WTC11 (cell line): Measurements from ENCODE around the gene WNT3. TPM values are rescaled to one million over a fixed set of nuclear protein-coding genes. Genes with fewer than 3 reads are reported as not detected.

Source experiments
- ATAC-seq: fragments of 200-7000 bp; cut with Tn5 transposase; 2 replicates; pipeline ENCODE4 v1.10.0; 2021; ENCODE audit warnings: mild to moderate bottlenecking, moderate library complexity
- CTCF ChIA-PET: fragments of 300-600 bp; sonication (Branson Sonifier 250); formaldehyde crosslinking; loops from one replicate; lab custom pipeline; 2021; ENCODE audit warnings: antibody characterized with exemption; lab: Charles Lee
- POLR2A ChIA-PET: fragments of 350-600 bp; sonication (Branson Sonifier 250); formaldehyde crosslinking; loops from one replicate; lab custom pipeline; 2021; ENCODE audit warnings: antibody characterized with exemption; lab: Charles Lee
- DNase-seq: peaks from one replicate; pipeline ENCODE4 v3.0.0; 2021; ENCODE audit warnings: low spot score
- H3K27ac Mint-ChIP-seq: 2 replicates; pipeline ENCODE4 v1.8.0; 2021; ENCODE audit warnings: mixed read lengths
- H3K27me3 Mint-ChIP-seq: 2 replicates; pipeline ENCODE4 v1.8.0; 2021; ENCODE audit warnings: low read depth, mild to moderate bottlenecking, moderate library complexity, mixed read lengths
- H3K36me3 Mint-ChIP-seq: 2 replicates; pipeline ENCODE4 v1.8.0; 2021; ENCODE audit warnings: mixed read lengths
- H3K4me1 Mint-ChIP-seq: 2 replicates; pipeline ENCODE4 v1.8.0; 2022; ENCODE audit warnings: mixed read lengths
- H3K4me3 Mint-ChIP-seq: 2 replicates; pipeline ENCODE4 v1.8.0; 2021; ENCODE audit warnings: mild to moderate bottlenecking, moderate library complexity, mixed read lengths
- H3K9me3 Mint-ChIP-seq: 2 replicates; pipeline ENCODE4 v1.8.0; 2021; ENCODE audit warnings: mixed read lengths
- AFF4 ChIP-seq: sonication (generic); formaldehyde crosslinking; IDR thresholded peaks from 2 replicates; pipeline ENCODE4 v1.8.1; 2023; ENCODE audit warnings: mild to moderate bottlenecking, missing genetic modification reagents, borderline replicate concordance
- AR ChIP-seq: fragments of 250-450 bp; sonication (Bioruptor Pico); IDR thresholded peaks from 2 replicates; pipeline ENCODE4 v1.9.0; 2021; ENCODE audit warnings: mild to moderate bottlenecking
- ATF1 ChIP-seq: sonication (generic); formaldehyde crosslinking; IDR thresholded peaks from 2 replicates; pipeline ENCODE4 v1.8.1; 2023; ENCODE audit warnings: mild to moderate bottlenecking, moderate library complexity, missing genetic modification reagents
- CDX4 ChIP-seq: fragments of 250-450 bp; sonication (Bioruptor Pico); IDR thresholded peaks from 2 replicates; pipeline ENCODE4 v1.9.0; 2021; ENCODE audit warnings: moderate library complexity, mild to moderate bottlenecking, inconsistent platforms, borderline replicate concordance
- CREM ChIP-seq: sonication (generic); formaldehyde crosslinking; IDR thresholded peaks from 2 replicates; pipeline ENCODE4 v1.8.1; 2022; ENCODE audit warnings: mild to moderate bottlenecking, missing genetic modification reagents, moderate library complexity
- E2F5 ChIP-seq: sonication (generic); formaldehyde crosslinking; IDR thresholded peaks from 2 replicates; pipeline ENCODE4 v1.8.1; 2022; ENCODE audit warnings: mild to moderate bottlenecking, moderate library complexity, missing genetic modification reagents
- GRHL2 ChIP-seq: fragments of 250-450 bp; sonication (Bioruptor Pico); IDR thresholded peaks from 2 replicates; pipeline ENCODE4 v1.8.0; 2022; ENCODE audit warnings: mild to moderate bottlenecking, moderate library complexity; ENCODE audit not compliant: insufficient replicate concordance, severe bottlenecking
- GTF2I ChIP-seq: fragments of 250-450 bp; sonication (Bioruptor Pico); conservative IDR thresholded peaks from 2 replicates; pipeline ENCODE4 v1.4.0; 2021; ENCODE audit warnings: mild to moderate bottlenecking
- HMGA2 ChIP-seq: fragments of 250-450 bp; sonication (Bioruptor Pico); IDR thresholded peaks from 2 replicates; pipeline ENCODE4 v1.4.0; 2021; ENCODE audit warnings: mild to moderate bottlenecking, moderate library complexity
- HMGXB4 ChIP-seq: sonication (generic); formaldehyde crosslinking; IDR thresholded peaks from 2 replicates; pipeline ENCODE4 v1.8.1; 2023; ENCODE audit warnings: mild to moderate bottlenecking, moderate library complexity, missing genetic modification reagents
- IRF2 ChIP-seq: sonication (generic); formaldehyde crosslinking; IDR thresholded peaks from 2 replicates; pipeline ENCODE4 v1.8.0; 2022; ENCODE audit warnings: low read depth, missing genetic modification reagents, borderline replicate concordance
- MAX ChIP-seq: sonication (generic); formaldehyde crosslinking; IDR thresholded peaks from 2 replicates; pipeline ENCODE4 v1.8.0; 2022; ENCODE audit warnings: mild to moderate bottlenecking, missing genetic modification reagents
- OVOL2 ChIP-seq: fragments of 250-450 bp; sonication (Bioruptor Pico); IDR thresholded peaks from 2 replicates; pipeline ENCODE4 v1.9.0; 2021; ENCODE audit warnings: mild to moderate bottlenecking, borderline replicate concordance
- PRRX2 ChIP-seq: fragments of 250-450 bp; sonication (Bioruptor Pico); IDR thresholded peaks from 2 replicates; pipeline ENCODE4 v1.8.0; 2021; ENCODE audit warnings: mild to moderate bottlenecking
- SMAD4 ChIP-seq: sonication (generic); formaldehyde crosslinking; IDR thresholded peaks from 2 replicates; pipeline ENCODE4 v1.8.0; 2022; ENCODE audit warnings: mild to moderate bottlenecking, missing genetic modification reagents
- STAT6 ChIP-seq: sonication (generic); formaldehyde crosslinking; conservative IDR thresholded peaks from 2 replicates; pipeline ENCODE4 v1.8.1; 2023; ENCODE audit warnings: mild to moderate bottlenecking, low read depth, missing genetic modification reagents, moderate library complexity
- TCF7 ChIP-seq: sonication (generic); formaldehyde crosslinking; IDR thresholded peaks from 2 replicates; pipeline ENCODE4 v1.8.0; 2022; ENCODE audit warnings: mild to moderate bottlenecking, low read depth, missing genetic modification reagents, moderate library complexity
- TEAD4 ChIP-seq: sonication (generic); formaldehyde crosslinking; IDR thresholded peaks from 2 replicates; pipeline ENCODE4 v1.8.0; 2022; ENCODE audit warnings: mild to moderate bottlenecking, missing genetic modification reagents
- ZBTB43 ChIP-seq: sonication (generic); formaldehyde crosslinking; IDR thresholded peaks from 2 replicates; pipeline ENCODE4 v1.8.1; 2023; ENCODE audit warnings: mild to moderate bottlenecking, missing genetic modification reagents
- ZNF121 ChIP-seq: sonication (generic); formaldehyde crosslinking; IDR thresholded peaks from 2 replicates; pipeline ENCODE4 v1.8.0; 2023; ENCODE audit warnings: missing genetic modification reagents
- ZNF219 ChIP-seq: sonication (generic); formaldehyde crosslinking; IDR thresholded peaks from 2 replicates; pipeline ENCODE4 v1.8.0; 2023; ENCODE audit warnings: missing genetic modification reagents, mild to moderate bottlenecking, borderline replicate concordance
- total RNA-seq: library from RNA; stranded (reverse); gene quantifications from 3 replicates; pipeline ENCODE4 v1.2.3, GENCODE V29; 2021

The WNT3 gene
- total RNA-seq, 1 experiment from 2014 or later = 14.1 TPM

GRCh38 chr17:46827274-46827673, 8.8 kb upstream of the WNT3 start (continued):
- no peak for TF ChIP-seq AFF4
- no peak for TF ChIP-seq IRF2 (CRISPR knock-in tag)
- no peak for TF ChIP-seq TCF7 (CRISPR knock-in tag)
- TF ChIP-seq GTF2I (CRISPR knock-in tag) = no peak
- TF ChIP-seq GRHL2 (CRISPR knock-in tag) = no peak
- TF ChIP-seq MAX = no peak
- no peak for TF ChIP-seq CDX4 (CRISPR knock-in tag)
- TF ChIP-seq ZNF121 (CRISPR knock-in tag) = no peak
- no peak for TF ChIP-seq TEAD4 (CRISPR knock-in tag)
- no peak for TF ChIP-seq ZNF219

- Mint-ChIP-seq H3K27ac (no peak overlapping the region), H3K36me3 (no peaks in the 10 kb centered on the region), H3K9me3 (no peaks in the 10 kb centered on the region), H3K27me3 (peaks cover 37% of the 10 kb centered on the region), H3K4me1 (peaks cover 19% of the 10 kb centered on the region), H3K4me3 (no peak overlapping the region)
- no peak for ATAC-seq
- ChIA-PET CTCF (interaction anchor here (0.6 to 1.0 kb wide), 2 partner anchors 9 to 260 kb away, joined by 3 to 6 read pairs; no protein-coding TSS in a partner anchor), POLR2A (no interaction called here)
- DNase-seq = no peak
- TF ChIP-seq OVOL2 (CRISPR knock-in tag) (no peak), AR (CRISPR knock-in tag) (no peak), HMGXB4 (CRISPR knock-in tag) (no peak), E2F5 (CRISPR knock-in tag) (no peak), CREM (CRISPR knock-in tag) (no peak), ZBTB43 (CRISPR knock-in tag) (no peak), STAT6 (no peak), ATF1 (CRISPR knock-in tag) (no peak), HMGA2 (CRISPR knock-in tag) (no peak), TEAD4 (CRISPR knock-in tag) (no peak), SMAD4 (CRISPR knock-in tag) (no peak), PRRX2 (CRISPR knock-in tag) (no peak)
These were observed 7.6 kb upstream of the WNT3 start for GRCh38 chr17:46826116-46826515.
